Nucleus accumbens (tissue), 56 donors: ENCODE data around the gene RHEB.
A peak's percentile ranks its signal among the peaks of the same experiment; 100 is the strongest.

Experiments used
- DNase-seq, 56 donors: peaks; one replicate each; lab custom pipeline; 2025; lab: John Stamatoyannopoulos, UW

Gene RHEB

GRCh38 chr7:151435971-151436370 is 83.7 kb downstream of the RHEB start:
- DNase-seq: no peak

GRCh38 chr7:151435103-151435916 is 84.4 kb downstream of the RHEB start:
- peak in 17 of 56 donors; percentile 14 to 60 (median 38) for DNase-seq

GRCh38 chr7:151434549-151434948 is 85.1 kb downstream of the RHEB start:
- no peak for DNase-seq

GRCh38 chr7:151433721-151434400 is 85.8 kb downstream of the RHEB start:
- DNase-seq: no peak

- no peak for DNase-seq
Observed at GRCh38 chr7:151432658-151433521, 86.8 kb downstream of the RHEB start.

GRCh38 chr7:151431768-151432311 is 87.9 kb downstream of the RHEB start:
- DNase-seq: no peak

GRCh38 chr7:151431281-151431767 is 88.4 kb downstream of the RHEB start:
- no peak for DNase-seq

GRCh38 chr7:151430391-151431205 is 89.1 kb downstream of the RHEB start:
- DNase-seq: no peak

- DNase-seq: no peak
Observed at GRCh38 chr7:151429560-151430331, 89.9 kb downstream of the RHEB start.

GRCh38 chr7:151429237-151429559 is 90.5 kb downstream of the RHEB start:
- no peak for DNase-seq

- DNase-seq: peak in 8 of 56 donors; percentile 16 to 55 (median 38)
Observed at GRCh38 chr7:151428378-151429236, 91.1 kb downstream of the RHEB start.

- no peak for DNase-seq
Observed at GRCh38 chr7:151427705-151428377, 91.9 kb downstream of the RHEB start.

GRCh38 chr7:151426904-151427704 is 92.6 kb downstream of the RHEB start:
- DNase-seq: no peak

- DNase-seq: peak in 5 of 56 donors; percentile 5 to 43 (median 19)
Observed at GRCh38 chr7:151426441-151426903, 93.2 kb downstream of the RHEB start.

GRCh38 chr7:151425670-151426440 is 93.8 kb downstream of the RHEB start:
- DNase-seq: no peak

- DNase-seq: no peak
Observed at GRCh38 chr7:151424799-151425198, 94.9 kb downstream of the RHEB start.
